ENCODE results near the gene DPYSL3.

GRCh38 chr5:147410496-147411358 lies 99.1 kb downstream of the DPYSL3 start:
- TF ChIP-seq POLR2AphosphoS5 (IDR thresholded peaks at IDR 0.05) (no peak), CTCF (IDR thresholded peaks at IDR 0.05) (no peak), POLR2A (IDR thresholded peaks at IDR 0.05) (no peak)

Data from transverse colon (tissue), 4 donors.